OCI-LY7 (cell line): ENCODE data around the gene CDH23. TPM values are rescaled to one million over a fixed set of nuclear protein-coding genes. Genes with fewer than 3 reads are reported as not detected.

Experiments used
- BruUV-seq: library from RNA; stranded (reverse); fragments of 400-500 nt; replicated peaks from 2 replicates; lab custom pipeline; 2021; lab: Mats Ljungman, UMichigan
- CTCF ChIA-PET: fragments of 300-600 bp; sonication (Branson Sonifier 250); formaldehyde crosslinking; loops from one replicate; lab custom pipeline; 2022; ENCODE audit warnings: antibody characterized with exemption; ENCODE audit not compliant: unreplicated experiment; lab: Charles Lee
- POLR2A ChIA-PET: fragments of 300-600 bp; sonication (Branson Sonifier 250); formaldehyde crosslinking; loops from one replicate; lab custom pipeline; 2022; ENCODE audit warnings: antibody characterized with exemption; lab: Charles Lee
- DNase-seq: peaks from one replicate; pipeline ENCODE4 v3.0.0-alpha.2; 2015; ENCODE audit warnings: low spot score
- H2AFZ ChIP-seq: fragments of 200-600 bp; sonication (generic), shearing (Covaris generic); 2 replicates; pipeline ENCODE4 v1.6.1; 2014; ENCODE audit warnings: mild to moderate bottlenecking, antibody characterized with exemption, low read length, moderate library complexity
- H3K27ac ChIP-seq: fragments of 200-600 bp; sonication (generic); 2 replicates; pipeline ENCODE4 v1.5.1; 2014; ENCODE audit warnings: mixed run types, low read depth, mild to moderate bottlenecking, moderate library complexity, low read length, inconsistent platforms; ENCODE audit not compliant: poor library complexity, severe bottlenecking
- H3K36me3 ChIP-seq: fragments of 200-600 bp; sonication (generic); 2 replicates; pipeline ENCODE4 v1.6.1; 2014; ENCODE audit warnings: mild to moderate bottlenecking, antibody characterized with exemption, low read length, moderate library complexity, mixed read lengths; ENCODE audit not compliant: insufficient read depth
- H3K4me1 ChIP-seq: fragments of 200-600 bp; sonication (generic); 2 replicates; pipeline ENCODE4 v1.5.1; 2014; ENCODE audit warnings: mild to moderate bottlenecking, low read length; ENCODE audit not compliant: insufficient read depth, poor library complexity, severe bottlenecking
- H3K4me2 ChIP-seq: fragments of 200-600 bp; sonication (generic); 2 replicates; pipeline ENCODE4 v1.6.1; 2014; ENCODE audit warnings: mild to moderate bottlenecking, low read length
- H3K4me3 ChIP-seq: fragments of 200-600 bp; sonication (generic); 2 replicates; pipeline ENCODE4 v1.5.1; 2014; ENCODE audit warnings: mild to moderate bottlenecking, low read depth, low read length; ENCODE audit not compliant: poor library complexity, severe bottlenecking
- H3K79me2 ChIP-seq: fragments of 200-600 bp; sonication (generic); 2 replicates; pipeline ENCODE4 v1.6.1; 2016; ENCODE audit warnings: low read depth, mild to moderate bottlenecking, low read length, moderate library complexity, mixed read lengths; ENCODE audit not compliant: insufficient read depth
- H3K9me2 ChIP-seq: fragments of 200-600 bp; sonication (generic); 2 replicates; pipeline ENCODE4 v1.6.1; 2016; ENCODE audit warnings: mild to moderate bottlenecking, low read length, mixed read lengths; ENCODE audit not compliant: insufficient read depth
- H3K9me3 ChIP-seq: fragments of 200-600 bp; sonication (generic); 2 replicates; pipeline ENCODE4 v1.6.1; 2014; ENCODE audit warnings: mild to moderate bottlenecking, mixed run types, low read length, mixed read lengths
- H4K20me1 ChIP-seq: fragments of 200-600 bp; sonication (generic); 2 replicates; pipeline ENCODE4 v1.6.1; 2014; ENCODE audit warnings: mild to moderate bottlenecking, antibody characterized with exemption, low read length, moderate library complexity, mixed read lengths; ENCODE audit not compliant: insufficient read depth
- EZH2phosphoT487 ChIP-seq: fragments of 200-600 bp; sonication (generic); IDR thresholded peaks from 2 replicates; pipeline ENCODE4 v1.6.1; 2018; ENCODE audit warnings: low read depth, borderline replicate concordance, mild to moderate bottlenecking, mixed run types, antibody characterized with exemption, low read length, moderate library complexity, mixed read lengths
- intact Hi-C: fragments of 100-400 bp; cut with micrococcal nuclease; formaldehyde crosslinking; loops from one replicate; pipeline ENCODE4 v1.10.0; 2022; ENCODE audit not compliant: unreplicated experiment
- total RNA-seq, 2 experiments: library from RNA; depleted of rRNA in 1 of 2; stranded (reverse); fragments of >200 nt in 1 of 2; shearing (Covaris generic) in 1 of 2; gene quantifications; 2 replicates each; pipeline ENCODE4 v1.2.3, GENCODE V29; 2014 to 2022
- TF ChIP-seq, protein P1 (sequence below): fragments of 200-600 bp; sonication (generic); conservative IDR thresholded peaks from 2 replicates; pipeline ENCODE4 v1.5.1; 2014; ENCODE audit warnings: mild to moderate bottlenecking, antibody characterized with exemption, low read length, moderate library complexity, mixed read lengths

Gene CDH23
- total RNA-seq, 2 experiments from 2014 or later: 0.92 to 9.9 TPM

- no peaks in the 10 kb centered on the region for H3K36me3 ChIP-seq
- H3K4me3 ChIP-seq: no peak overlapping the region
- DNase-seq: no peak
- H3K4me2 ChIP-seq: no peak overlapping the region
- TF ChIP-seq, protein P1, sequence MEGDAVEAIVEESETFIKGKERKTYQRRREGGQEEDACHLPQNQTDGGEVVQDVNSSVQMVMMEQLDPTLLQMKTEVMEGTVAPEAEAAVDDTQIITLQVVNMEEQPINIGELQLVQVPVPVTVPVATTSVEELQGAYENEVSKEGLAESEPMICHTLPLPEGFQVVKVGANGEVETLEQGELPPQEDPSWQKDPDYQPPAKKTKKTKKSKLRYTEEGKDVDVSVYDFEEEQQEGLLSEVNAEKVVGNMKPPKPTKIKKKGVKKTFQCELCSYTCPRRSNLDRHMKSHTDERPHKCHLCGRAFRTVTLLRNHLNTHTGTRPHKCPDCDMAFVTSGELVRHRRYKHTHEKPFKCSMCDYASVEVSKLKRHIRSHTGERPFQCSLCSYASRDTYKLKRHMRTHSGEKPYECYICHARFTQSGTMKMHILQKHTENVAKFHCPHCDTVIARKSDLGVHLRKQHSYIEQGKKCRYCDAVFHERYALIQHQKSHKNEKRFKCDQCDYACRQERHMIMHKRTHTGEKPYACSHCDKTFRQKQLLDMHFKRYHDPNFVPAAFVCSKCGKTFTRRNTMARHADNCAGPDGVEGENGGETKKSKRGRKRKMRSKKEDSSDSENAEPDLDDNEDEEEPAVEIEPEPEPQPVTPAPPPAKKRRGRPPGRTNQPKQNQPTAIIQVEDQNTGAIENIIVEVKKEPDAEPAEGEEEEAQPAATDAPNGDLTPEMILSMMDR: no peak
- no peak for TF ChIP-seq EZH2phosphoT487
- no TSS peak for BruUV-seq
- H3K9me2 ChIP-seq: no peaks in the 10 kb centered on the region
- POLR2A ChIA-PET: no interaction called here
- CTCF ChIA-PET: interaction anchor here (0.6 kb wide), 1 partner anchor 553 kb away, joined by 3 read pairs; no protein-coding TSS in a partner anchor
- no peaks in the 10 kb centered on the region for H3K4me1 ChIP-seq
- no peaks in the 10 kb centered on the region for H3K79me2 ChIP-seq
- H2AFZ ChIP-seq: no peak overlapping the region
- H3K27ac ChIP-seq: no peak overlapping the region
- intact Hi-C loops: no loop called here
- H3K9me3 ChIP-seq: no peaks in the 10 kb centered on the region
- H4K20me1 ChIP-seq: no peaks in the 10 kb centered on the region
Measured at GRCh38 chr10:71397296-71398212, 834 bp downstream of the CDH23 start.

- Histone ChIP-seq H3K4me3 (no peak overlapping the region), H2AFZ (no peak overlapping the region), H3K9me2 (no peaks in the 10 kb centered on the region), H3K9me3 (no peaks in the 10 kb centered on the region), H3K27ac (no peak overlapping the region), H3K36me3 (no peaks in the 10 kb centered on the region), H3K4me2 (no peak overlapping the region), H3K4me1 (no peaks in the 10 kb centered on the region), H4K20me1 (no peaks in the 10 kb centered on the region), H3K79me2 (no peaks in the 10 kb centered on the region)
- CTCF ChIA-PET: no interaction called here
- POLR2A ChIA-PET: no interaction called here
- TF ChIP-seq, protein P1: no peak
- DNase-seq: no peak
- BruUV-seq: no TSS peak
- intact Hi-C loops: no loop called here
Measured at GRCh38 chr10:71398976-71399375, 2.3 kb downstream of the CDH23 start.

DNA sequence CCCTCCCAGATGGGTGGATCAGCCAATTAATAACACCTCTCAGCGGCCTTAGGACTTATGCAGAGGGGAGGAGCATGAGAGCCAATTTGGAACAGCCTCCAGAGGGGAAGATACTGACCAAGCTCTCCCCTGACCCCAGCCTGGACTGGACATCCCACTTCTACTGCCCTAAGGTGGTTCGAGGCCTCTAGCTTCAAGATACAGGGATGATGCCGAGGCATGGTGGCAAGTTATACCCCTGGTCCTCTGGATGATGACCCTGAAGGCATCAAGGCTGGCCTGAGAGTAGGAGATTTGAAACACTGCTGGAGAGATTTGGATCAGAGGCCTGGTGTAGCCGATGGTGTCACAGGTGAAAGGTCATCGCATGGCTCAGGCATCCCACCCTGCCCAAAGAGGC is 3.2 kb downstream of the CDH23 start:
- Histone ChIP-seq H3K4me3 (no peak overlapping the region), H3K4me1 (no peaks in the 10 kb centered on the region), H3K9me3 (no peaks in the 10 kb centered on the region), H2AFZ (no peak overlapping the region), H3K36me3 (no peaks in the 10 kb centered on the region), H3K79me2 (no peaks in the 10 kb centered on the region), H3K27ac (no peak overlapping the region), H3K9me2 (no peaks in the 10 kb centered on the region), H4K20me1 (no peaks in the 10 kb centered on the region), H3K4me2 (no peak overlapping the region)
- DNase-seq: no peak
- TF ChIP-seq, protein P1: no peak
- no peak for TF ChIP-seq EZH2phosphoT487
- BruUV-seq: no TSS peak
- CTCF ChIA-PET: no interaction called here
- POLR2A ChIA-PET: no interaction called here
- intact Hi-C loops: no loop called here
